CD14-positive monocyte (primary cell): Measurements from ENCODE around the gene OSBPL8. TPM values are rescaled to one million over a fixed set of nuclear protein-coding genes. Genes with fewer than 3 reads are reported as not detected.
"Not testable (repeated sequence)": the region's sequence is repeated elsewhere in the genome, so short reads cannot be mapped to it uniquely, and the experiment has no call there.

Experiments used
- DNase-seq, 3 donors: peaks; one replicate each; pipeline ENCODE4 v3.0.0-alpha.2; 2011 to 2022
- H2AFZ ChIP-seq: 2 replicates; pipeline ENCODE4 v1.6.0; 2012; ENCODE audit warnings: mild to moderate bottlenecking, low read depth, low read length, inconsistent platforms; ENCODE audit not compliant: insufficient read depth, poor library complexity, severe bottlenecking
- H3K27ac ChIP-seq, 2 donors: 1 replicate in 1 of 2; 2 replicates in 1 of 2; pipeline ENCODE4 v1.5.1; 2012 to 2013; ENCODE audit warnings: low read length in 2 of 2, control low read depth in 1 of 2, inconsistent platforms in 1 of 2, low read depth in 1 of 2, mild to moderate bottlenecking in 1 of 2
- H3K27me3 ChIP-seq, 2 donors: one replicate each; pipeline versions ENCODE4 v1.6.0 to v1.6.1; 2011 to 2013; ENCODE audit warnings: low read length in 2 of 2; ENCODE audit not compliant: control insufficient read depth in 2 of 2, insufficient read depth in 2 of 2
- H3K36me3 ChIP-seq, 2 donors: replicated peaks in 1 of 2; 1 replicate in 1 of 2; 2 replicates in 1 of 2; pipeline versions ENCODE4 v1.5.1 to v1.6.1; 2012 to 2013; ENCODE audit warnings: low read length in 2 of 2, control low read depth in 1 of 2, inconsistent platforms in 1 of 2, mild to moderate bottlenecking in 1 of 2; ENCODE audit not compliant: insufficient read depth in 2 of 2, control insufficient read depth in 1 of 2
- H3K4me1 ChIP-seq, 2 donors: 1 replicate in 1 of 2; 2 replicates in 1 of 2; pipeline versions ENCODE4 v1.5.1 to v1.6.1; 2012 to 2013; ENCODE audit warnings: low read length in 2 of 2, control low read depth in 1 of 2, inconsistent platforms in 1 of 2, mild to moderate bottlenecking in 1 of 2, moderate library complexity in 1 of 2; ENCODE audit not compliant: insufficient read depth in 2 of 2, control insufficient read depth in 1 of 2
- H3K4me2 ChIP-seq: replicated peaks from 2 replicates; pipeline ENCODE3; 2012; ENCODE audit warnings: low read length, moderate library complexity, mild to moderate bottlenecking; ENCODE audit not compliant: poor library complexity, severe bottlenecking; ENCODE audit errors: extremely low read depth
- H3K4me3 ChIP-seq, 3 experiments: fragments of 200-600 bp in 1 of 3; sonication (generic) in 1 of 3; replicated peaks in 1 of 3; 1 replicate in 2 of 3; 2 replicates in 1 of 3; pipeline ENCODE4 v1.5.1; 2011 to 2013; ENCODE audit warnings: low read length in 3 of 3, mild to moderate bottlenecking in 3 of 3, control low read depth in 2 of 3, low read depth in 2 of 3, inconsistent platforms in 1 of 3, moderate library complexity in 1 of 3
- H3K79me2 ChIP-seq: 2 replicates; pipeline ENCODE4 v1.6.0; 2012; ENCODE audit warnings: mild to moderate bottlenecking, control low read depth, inconsistent platforms, low read length, moderate library complexity; ENCODE audit not compliant: insufficient read depth
- H3K9ac ChIP-seq: 2 replicates; pipeline ENCODE4 v1.6.0; 2017; ENCODE audit warnings: low read length, mild to moderate bottlenecking; ENCODE audit not compliant: insufficient read depth, poor library complexity, severe bottlenecking
- H3K9me3 ChIP-seq, 2 donors: replicated peaks in 1 of 2; 1 replicate in 1 of 2; 2 replicates in 1 of 2; pipeline versions ENCODE4 v1.5.1 to v1.6.1; 2012 to 2013; ENCODE audit warnings: low read length in 2 of 2, control low read depth in 1 of 2; ENCODE audit not compliant: control insufficient read depth in 1 of 2, insufficient read depth in 1 of 2
- H4K20me1 ChIP-seq: 2 replicates; pipeline ENCODE4 v1.6.0; 2012; ENCODE audit warnings: mild to moderate bottlenecking, low read length, control low read depth, moderate library complexity; ENCODE audit not compliant: insufficient read depth
- H3K27ac Mint-ChIP-seq, 7 donors: one replicate each; pipeline ENCODE4 v1.8.0; 2020; ENCODE audit warnings: mild to moderate bottlenecking in 7 of 7, mixed read lengths in 7 of 7, moderate library complexity in 6 of 7, inconsistent platforms in 2 of 7
- H3K27me3 Mint-ChIP-seq, 3 donors: one replicate each; pipeline ENCODE4 v1.8.0; 2021 to 2022; ENCODE audit warnings: low read depth in 3 of 3, mild to moderate bottlenecking in 3 of 3, mixed read lengths in 3 of 3, moderate library complexity in 3 of 3, inconsistent platforms in 1 of 3
- H3K36me3 Mint-ChIP-seq, 2 donors: one replicate each; pipeline ENCODE4 v1.8.0; 2020; ENCODE audit warnings: mixed read lengths in 2 of 2, inconsistent platforms in 1 of 2, mild to moderate bottlenecking in 1 of 2
- H3K4me1 Mint-ChIP-seq: one replicate; pipeline ENCODE4 v1.8.0; 2020; ENCODE audit warnings: mild to moderate bottlenecking, mixed read lengths
- H3K4me3 Mint-ChIP-seq, 2 donors: one replicate each; pipeline ENCODE4 v1.8.0; 2020; ENCODE audit warnings: mild to moderate bottlenecking in 2 of 2, mixed read lengths in 2 of 2, moderate library complexity in 1 of 2
- H3K9me3 Mint-ChIP-seq, 7 donors: one replicate each; pipeline ENCODE4 v1.8.0; 2020 to 2022; ENCODE audit warnings: mixed read lengths in 7 of 7, mild to moderate bottlenecking in 6 of 7, moderate library complexity in 6 of 7, inconsistent platforms in 2 of 7
- CTCF ChIP-seq: fragments of 200-600 bp; IDR thresholded peaks from one replicate; pipeline ENCODE4 v1.8.0; 2022; ENCODE audit warnings: antibody characterized with exemption, mild to moderate bottlenecking
- WGBS: methylation state at CpG from one replicate; pipeline ENCODE4 v1.1.5; 2013; ENCODE audit warnings: missing lambda C conversion rate; ENCODE audit not compliant: insufficient coverage; 5-methylcytosine and 5-hydroxymethylcytosine counted together
- intact Hi-C, 2 donors: fragments of 100-400 bp; cut with micrococcal nuclease; formaldehyde crosslinking; loops; one replicate each; pipeline versions ENCODE4 v1.15.0 to v1.15.1; 2023
- polyA plus RNA-seq, 3 donors: library from polyadenylated mRNA; depleted of rRNA in 1 of 3; unstranded in 2 of 3; stranded (reverse) in 1 of 3; fragments of 300-500 nt in 2 of 3; fragments of >200 nt in 1 of 3; fragmentation: Illumina TruSeq in 2 of 3; gene quantifications; 1 replicate in 2 of 3; 2 replicates in 1 of 3; pipeline ENCODE4 v1.2.3, GENCODE V29; 2012 to 2021

OSBPL8 gene
- polyA plus RNA-seq, 3 donors, result 25.3 to 167 (median 147) TPM

GRCh38 chr12:76329606-76330005, 230.0 kb downstream of the OSBPL8 start:
- DNase-seq, result no peak
- no peak for TF ChIP-seq CTCF
- H3K27ac Mint-ChIP-seq, result no peak overlapping the region
- H3K4me2 ChIP-seq, result no peak overlapping the region
- WGBS, result no CpG with 5 or more reads among the region's 5 CpGs
- H3K4me1 Mint-ChIP-seq, result no peaks in the 10 kb centered on the region
- no peak overlapping the region for H3K9ac ChIP-seq
- H3K27ac ChIP-seq, result no peak overlapping the region
- peaks cover 0 to 6% (median 2%) of the 10 kb centered on the region in 7 donors for H3K9me3 Mint-ChIP-seq
- no peaks in the 10 kb centered on the region for H3K79me2 ChIP-seq
- no peak overlapping the region for H2AFZ ChIP-seq
- no peak overlapping the region for H3K4me3 ChIP-seq
- no peaks in the 10 kb centered on the region for H3K27me3 ChIP-seq
- no peaks in the 10 kb centered on the region for H3K4me1 ChIP-seq
- peaks cover 2 to 3% (median 3%) of the 10 kb centered on the region in 3 donors for H3K27me3 Mint-ChIP-seq
- H3K36me3 Mint-ChIP-seq, result no peaks in the 10 kb centered on the region
- no peak overlapping the region for H3K4me3 Mint-ChIP-seq
- no peaks in the 10 kb centered on the region for H4K20me1 ChIP-seq
- H3K36me3 ChIP-seq, result no peaks in the 10 kb centered on the region
- H3K9me3 ChIP-seq, result no peaks in the 10 kb centered on the region
- intact Hi-C loops, result no loop called here

GRCh38 chr12:76329159-76329558, 230.4 kb downstream of the OSBPL8 start:
- Histone ChIP-seq H3K9ac (no peak overlapping the region), H3K27ac (no peak overlapping the region), H3K79me2 (no peaks in the 10 kb centered on the region), H3K27me3 (no peaks in the 10 kb centered on the region), H4K20me1 (no peaks in the 10 kb centered on the region), H3K4me3 (no peak overlapping the region), H3K9me3 (no peaks in the 10 kb centered on the region), H3K36me3 (no peaks in the 10 kb centered on the region), H3K4me2 (no peak overlapping the region), H3K4me1 (no peaks in the 10 kb centered on the region), H2AFZ (no peak overlapping the region)
- TF ChIP-seq CTCF, result no peak
- no peak for DNase-seq
- Mint-ChIP-seq H3K9me3 (peaks cover 0 to 6% (median 2%) of the 10 kb centered on the region in 7 donors), H3K36me3 (no peaks in the 10 kb centered on the region), H3K27me3 (peaks cover 2 to 3% (median 3%) of the 10 kb centered on the region in 3 donors), H3K4me1 (no peaks in the 10 kb centered on the region), H3K4me3 (no peak overlapping the region), H3K27ac (no peak overlapping the region)
- WGBS, result 100% methylated on average over 1 of the region's 2 CpGs
- intact Hi-C loops, result no loop called here

GRCh38 chr12:76319595-76320319, 239.8 kb downstream of the OSBPL8 start:
- 92% methylated on average over 12 of the region's 32 CpGs for WGBS
- not testable (repeated sequence) for H3K9me3 Mint-ChIP-seq

More at GRCh38 chr12:76319595-76320319, 239.8 kb downstream of the OSBPL8 start:
- H3K9me3 ChIP-seq, H3K4me3 ChIP-seq, H3K4me3 Mint-ChIP-seq, H3K27ac Mint-ChIP-seq, H3K4me2 ChIP-seq, H3K9ac ChIP-seq, H2AFZ ChIP-seq, H3K27ac ChIP-seq, H3K79me2 ChIP-seq, intact Hi-C loops, H3K27me3 Mint-ChIP-seq, H3K4me1 Mint-ChIP-seq, DNase-seq, H3K4me1 ChIP-seq, H3K36me3 Mint-ChIP-seq, H3K36me3 ChIP-seq, H3K27me3 ChIP-seq, H4K20me1 ChIP-seq: not testable (repeated sequence)
